ENCODE data around the gene SLC18A2. TPM values are rescaled to one million over a fixed set of nuclear protein-coding genes. Genes with fewer than 3 reads are reported as not detected.

Gene SLC18A2
- total and polyA plus RNA-seq, 11 donors, result 0.06 to 0.32 (median 0.16) TPM; not detected in 3

GRCh38 chr10:117266812-117267211 is 25.9 kb downstream of the SLC18A2 start:
- Histone ChIP-seq H3K27me3 (peaks cover 0 to 25% (median 9%) of the 10 kb centered on the region in 9 donors), H3K27ac (no peak overlapping the region), H3K4me1 (no peaks in the 10 kb centered on the region), H3K4me3 (no peak overlapping the region), H3K9me3 (no peaks in the 10 kb centered on the region), H3K36me3 (no peaks in the 10 kb centered on the region)
- TF ChIP-seq CTCF (IDR thresholded peaks at IDR 0.05) (no peak), POLR2A (IDR thresholded peaks at IDR 0.05) (no peak)
- WGBS, 4 donors, result 87 to 94% (median 92%) methylated on average over 2 of the region's 2 CpGs
- intact Hi-C loops (cut with DNase I), result no loop called here
- DNase-seq (no peak), ATAC-seq (no peak)

GRCh38 chr10:117268258-117268657 is 27.3 kb downstream of the SLC18A2 start:
- DNase-seq, result no peak
- intact Hi-C loops (cut with DNase I), result no loop called here
- H3K4me3 ChIP-seq, result no peak overlapping the region
- 86 to 92% (median 89%) methylated on average over 4 of the region's 4 CpGs for WGBS, 4 donors
- H3K4me1 ChIP-seq, result no peaks in the 10 kb centered on the region
- TF ChIP-seq CTCF (IDR thresholded peaks at IDR 0.05) (no peak), POLR2A (IDR thresholded peaks at IDR 0.05) (no peak)
- no peak for ATAC-seq
- H3K27ac ChIP-seq, result no peak overlapping the region
- H3K27me3 ChIP-seq, result peaks cover 0 to 13% (median 0%) of the 10 kb centered on the region in 9 donors
- H3K9me3 ChIP-seq, result no peaks in the 10 kb centered on the region
- H3K36me3 ChIP-seq, result no peaks in the 10 kb centered on the region

- ATAC-seq (no peak), DNase-seq (no peak)
- H3K4me1 ChIP-seq, result no peaks in the 10 kb centered on the region
- no peaks in the 10 kb centered on the region for H3K36me3 ChIP-seq
- peaks cover 0 to 7% (median 0%) of the 10 kb centered on the region in 9 donors for H3K27me3 ChIP-seq
- no peak for TF ChIP-seq CTCF (IDR thresholded peaks at IDR 0.05)
- TF ChIP-seq POLR2A (IDR thresholded peaks at IDR 0.05), result no peak
- no peak overlapping the region for H3K4me3 ChIP-seq
- H3K27ac ChIP-seq, result no peak overlapping the region
- intact Hi-C loops (cut with DNase I), result no loop called here
- 91 to 98% (median 96%) methylated on average over 2 of the region's 2 CpGs for WGBS, 4 donors
- H3K9me3 ChIP-seq, result no peaks in the 10 kb centered on the region
Measured at GRCh38 chr10:117268907-117269306, 28.0 kb downstream of the SLC18A2 start.

- Histone ChIP-seq H3K4me1 (no peaks in the 10 kb centered on the region), H3K27ac (no peak overlapping the region), H3K4me3 (no peak overlapping the region), H3K9me3 (no peaks in the 10 kb centered on the region), H3K27me3 (no peaks in the 10 kb centered on the region), H3K36me3 (no peaks in the 10 kb centered on the region)
- DNase-seq, result no peak
- intact Hi-C loops (cut with DNase I), result no loop called here
- WGBS, 4 donors, result 87 to 92% (median 91%) methylated on average over 3 of the region's 3 CpGs
- no peak for ATAC-seq
- TF ChIP-seq POLR2A (IDR thresholded peaks at IDR 0.05), result no peak
- TF ChIP-seq CTCF (IDR thresholded peaks at IDR 0.05), result no peak
Measured at GRCh38 chr10:117271427-117271826, 30.5 kb downstream of the SLC18A2 start.
